ENCODE data around the gene DMAC2L. TPM values are rescaled to one million over a fixed set of nuclear protein-coding genes. Genes with fewer than 3 reads are reported as not detected.

The DMAC2L gene
- total RNA-seq, 4 donors from 2014 or later, result 13.4 to 21.7 (median 16.6) TPM

GRCh38 chr14:50344876-50345563, 32.9 kb downstream of the DMAC2L start:
- H3K27me3 ChIP-seq, result no peaks in the 10 kb centered on the region
- intact Hi-C loops (cut with DNase I), result no loop called here
- no peaks in the 10 kb centered on the region for H3K9me3 ChIP-seq
- WGBS, 2 donors, result 44 to 53% methylated on average over 4 of the region's 4 CpGs
- H3K27ac ChIP-seq, result peak overlapping the region in 2 of 4 donors; percentile 6 to 18
- H3K4me3 ChIP-seq, result no peak overlapping the region
- peaks cover 6 to 65% (median 23%) of the 10 kb centered on the region in 3 donors for H3K4me1 ChIP-seq
- TF ChIP-seq CTCF (IDR thresholded peaks at IDR 0.05) (no peak), POLR2A (IDR thresholded peaks at IDR 0.05) (no peak)
- DNase-seq, result no peak
- peaks cover 0 to 3% (median 0%) of the 10 kb centered on the region in 3 donors for H3K36me3 ChIP-seq

GRCh38 chr14:50345846-50346422, 33.8 kb downstream of the DMAC2L start:
- TF ChIP-seq CTCF (IDR thresholded peaks at IDR 0.05) (no peak), POLR2A (IDR thresholded peaks at IDR 0.05) (no peak)
- H3K36me3 ChIP-seq, result no peaks in the 10 kb centered on the region
- WGBS, 2 donors, result 58 to 80% methylated on average over 6 of the region's 6 CpGs
- no peak for DNase-seq
- H3K27ac ChIP-seq, result no peak overlapping the region
- no peaks in the 10 kb centered on the region for H3K9me3 ChIP-seq
- H3K4me1 ChIP-seq, result peaks cover 6 to 65% (median 23%) of the 10 kb centered on the region in 3 donors
- H3K4me3 ChIP-seq, result no peak overlapping the region
- H3K27me3 ChIP-seq, result no peaks in the 10 kb centered on the region
- intact Hi-C loops (cut with DNase I), result no loop called here

DNA sequence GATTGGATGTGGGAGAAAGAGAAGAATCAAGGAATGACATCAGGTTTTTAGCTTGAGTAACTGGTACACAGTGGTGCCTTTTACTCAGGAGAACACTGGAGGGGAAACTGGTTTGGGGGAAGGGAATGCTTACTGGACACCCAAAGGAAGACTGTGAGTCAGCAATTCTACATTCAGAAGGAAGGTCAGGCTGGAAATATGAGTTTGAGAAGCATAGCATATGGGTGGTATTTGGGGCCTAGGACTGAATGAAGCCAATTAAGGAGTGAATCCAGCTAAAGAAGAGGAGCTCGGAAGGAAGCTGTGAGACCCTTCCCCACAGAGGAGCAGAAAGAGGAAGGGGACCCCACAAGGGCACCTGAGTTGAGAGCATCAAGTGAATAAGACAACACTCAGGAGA, 35.4 kb downstream of the DMAC2L start:
- no peaks in the 10 kb centered on the region for H3K36me3 ChIP-seq
- no peak for DNase-seq
- no peaks in the 10 kb centered on the region for H3K9me3 ChIP-seq
- intact Hi-C loops (cut with DNase I), result no loop called here
- H3K4me1 ChIP-seq, result peaks cover 6 to 53% (median 18%) of the 10 kb centered on the region in 3 donors
- 0 to 92% methylated on average over 1 of the region's 1 CpG for WGBS, 2 donors
- H3K27ac ChIP-seq, result peak overlapping the region in 2 of 4 donors; percentile 14 to 37
- no peak overlapping the region for H3K4me3 ChIP-seq
- no peaks in the 10 kb centered on the region for H3K27me3 ChIP-seq
- no peak for TF ChIP-seq POLR2A (IDR thresholded peaks at IDR 0.05)
- no peak for TF ChIP-seq CTCF (IDR thresholded peaks at IDR 0.05)

DNA sequence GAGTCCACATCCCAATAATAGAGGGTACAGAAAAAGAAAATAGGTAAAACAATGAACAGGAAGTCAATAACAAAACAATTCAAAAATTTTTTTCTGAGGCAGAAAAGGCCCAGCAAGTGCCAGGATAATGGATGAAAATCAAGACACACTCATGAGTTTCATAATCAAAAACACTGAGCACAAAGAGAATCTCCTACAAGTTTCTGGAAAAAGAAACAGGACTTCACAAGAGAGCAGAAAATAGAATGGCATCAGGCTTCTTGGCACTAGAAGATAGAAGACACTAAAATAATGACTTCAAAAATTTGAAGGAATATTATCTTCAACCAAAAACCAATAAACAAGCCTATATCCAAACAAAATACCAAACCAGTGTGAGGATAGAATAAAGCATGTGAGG, 36.8 kb downstream of the DMAC2L start:
- H3K4me1 ChIP-seq, result peaks cover 6 to 39% (median 13%) of the 10 kb centered on the region in 3 donors
- no peaks in the 10 kb centered on the region for H3K27me3 ChIP-seq
- peak overlapping the region in 1 of 4 donors; percentile 37 for H3K27ac ChIP-seq
- no peak for TF ChIP-seq POLR2A (IDR thresholded peaks at IDR 0.05)
- no peak for TF ChIP-seq CTCF (IDR thresholded peaks at IDR 0.05)
- intact Hi-C loops (cut with DNase I), result no loop called here
- DNase-seq, result no peak
- no peaks in the 10 kb centered on the region for H3K36me3 ChIP-seq
- no peak overlapping the region for H3K4me3 ChIP-seq
- no peaks in the 10 kb centered on the region for H3K9me3 ChIP-seq

GRCh38 chr14:50350975-50351374, 38.9 kb downstream of the DMAC2L start:
- no peaks in the 10 kb centered on the region for H3K27me3 ChIP-seq
- TF ChIP-seq CTCF (IDR thresholded peaks at IDR 0.05) (no peak), POLR2A (IDR thresholded peaks at IDR 0.05) (no peak)
- no peaks in the 10 kb centered on the region for H3K9me3 ChIP-seq
- intact Hi-C loops (cut with DNase I), result no loop called here
- WGBS, 2 donors, result 66 to 76% methylated on average over 2 of the region's 2 CpGs
- H3K27ac ChIP-seq, result no peak overlapping the region
- no peaks in the 10 kb centered on the region for H3K36me3 ChIP-seq
- peaks cover 6 to 21% (median 13%) of the 10 kb centered on the region in 3 donors for H3K4me1 ChIP-seq
- H3K4me3 ChIP-seq, result no peak overlapping the region
- no peak for DNase-seq
